Measurements from ENCODE around the gene SLC38A1. TPM values are rescaled to one million over a fixed set of nuclear protein-coding genes. Genes with fewer than 3 reads are reported as not detected.

SLC38A1 gene
- polyA plus RNA-seq, 1 donor = 76.6 TPM

- no peak for DNase-seq
Observed at GRCh38 chr12:46234000-46234399, 34.8 kb downstream of the SLC38A1 start.

- DNase-seq = no peak
Observed at GRCh38 chr12:46233423-46233822, 35.4 kb downstream of the SLC38A1 start.

DNA sequence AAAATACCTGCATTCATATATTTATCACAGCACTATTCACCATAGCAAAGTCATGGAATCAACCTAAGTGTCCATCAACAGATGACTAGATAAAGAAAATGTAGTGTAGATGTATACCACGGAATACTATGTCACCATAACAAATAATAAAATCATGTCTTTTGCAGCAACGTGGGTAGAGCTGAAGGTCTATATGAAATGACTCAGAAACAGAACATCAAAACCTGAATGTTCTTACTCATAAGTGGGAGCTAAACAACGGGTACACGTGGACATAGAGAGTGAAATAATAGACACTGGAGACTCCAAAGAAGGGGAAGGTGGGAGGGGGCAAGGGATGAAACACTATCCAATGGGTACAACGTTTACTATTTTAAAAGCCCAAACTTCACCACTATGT lies 37.9 kb downstream of the SLC38A1 start:
- DNase-seq = no peak

DNA sequence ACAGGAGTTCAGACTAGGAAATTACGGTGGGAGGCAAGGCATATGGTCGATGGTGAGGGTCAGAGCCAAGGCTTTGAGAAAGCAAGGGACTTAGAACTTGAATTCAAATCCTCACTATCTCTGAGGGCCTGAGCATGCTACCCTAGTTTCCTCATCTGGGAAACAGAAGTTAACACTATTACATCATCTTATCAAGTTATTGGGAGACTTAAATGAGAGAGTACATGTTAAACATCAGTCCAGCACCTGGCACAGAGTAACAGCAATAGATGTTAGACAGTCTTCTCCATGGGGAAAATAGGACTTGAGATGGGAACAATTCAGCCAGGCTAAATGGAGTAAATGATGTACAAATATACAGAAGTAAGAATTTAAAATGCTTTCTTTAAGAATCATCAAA lies 38.5 kb downstream of the SLC38A1 start:
- DNase-seq = no peak

DNA sequence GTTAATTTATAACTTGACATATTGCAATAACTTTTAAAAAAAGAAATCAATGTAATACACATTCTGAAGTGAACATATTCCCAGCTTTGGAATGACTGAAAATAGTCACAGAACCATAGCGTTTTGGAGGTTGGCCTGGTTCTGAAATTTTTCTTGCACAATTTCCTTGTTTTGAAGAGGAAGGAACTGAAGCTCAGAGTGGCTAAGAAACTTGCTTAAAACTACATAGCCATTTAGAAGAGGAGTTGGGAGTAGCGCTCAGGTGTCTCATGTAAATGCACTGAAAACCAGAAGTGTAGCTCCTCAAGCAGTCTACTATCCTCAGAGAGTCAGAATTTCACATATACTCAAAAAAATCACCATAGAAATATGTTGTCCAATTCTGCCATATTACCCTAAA lies 41.2 kb downstream of the SLC38A1 start:
- DNase-seq = no peak

DNA sequence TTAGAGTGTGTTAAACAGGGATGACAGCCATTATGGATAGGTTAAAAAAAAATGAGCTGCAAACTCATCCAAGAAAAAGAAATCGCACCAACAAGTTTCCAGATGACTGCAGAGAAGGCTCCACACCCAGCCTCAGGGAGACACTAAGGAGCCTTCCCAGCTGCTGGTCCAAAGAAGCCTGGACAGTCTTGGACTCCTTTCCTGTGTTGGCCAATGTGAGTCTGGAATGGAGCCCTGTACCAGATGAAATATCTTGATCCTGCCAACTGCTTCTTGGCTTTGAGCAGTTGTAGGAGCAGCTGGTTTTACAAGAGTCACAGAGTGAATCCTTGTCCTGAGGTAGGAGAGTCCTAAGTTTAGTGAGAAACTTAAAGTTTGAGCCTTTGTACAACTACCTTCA lies 44.5 kb downstream of the SLC38A1 start:
- no peak for DNase-seq

GRCh38 chr12:46223047-46223446 lies 45.8 kb downstream of the SLC38A1 start:
- DNase-seq = no peak

- no peak for DNase-seq
Observed at GRCh38 chr12:46222636-46223035, 46.2 kb downstream of the SLC38A1 start.

DNA sequence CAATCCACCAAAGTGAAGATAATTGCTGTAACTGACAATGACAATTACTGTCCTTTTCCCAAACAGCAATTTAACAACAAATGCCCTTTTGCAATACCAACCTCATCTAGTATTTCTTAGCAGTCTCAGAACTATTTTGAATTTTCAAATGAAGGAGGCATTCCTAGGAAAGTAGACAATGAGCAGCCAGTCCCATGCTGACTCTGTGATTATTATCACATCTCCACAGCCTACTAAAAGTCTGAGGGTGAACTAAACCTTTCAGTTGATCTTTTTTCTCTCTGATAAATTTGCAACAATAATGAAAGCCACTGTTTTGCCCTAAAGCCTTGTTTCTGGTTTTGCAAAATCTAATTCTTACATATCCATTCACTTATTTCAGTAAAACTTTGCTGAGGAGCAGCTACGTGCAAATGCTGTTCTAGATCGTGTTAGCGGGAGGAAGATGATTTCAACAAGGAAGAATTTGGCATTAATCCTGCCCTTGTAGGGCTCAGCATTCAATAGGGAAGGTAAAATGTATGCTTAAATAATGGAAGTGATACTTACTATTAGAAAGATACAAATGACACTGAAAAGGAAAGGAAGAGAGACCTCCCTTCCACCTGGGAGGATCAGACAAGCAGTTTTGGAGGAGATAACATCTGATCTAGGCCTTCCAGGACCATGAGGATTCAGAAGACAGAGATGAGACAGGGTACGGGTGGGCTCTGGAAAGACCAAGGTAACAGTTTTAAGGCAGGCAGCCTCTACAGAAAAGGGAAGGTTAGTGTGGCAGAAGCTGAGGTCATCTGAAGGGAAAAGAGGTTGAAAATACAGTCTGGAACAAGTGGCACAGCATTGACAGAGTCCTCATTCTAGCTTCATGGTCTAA lies 47.4 kb downstream of the SLC38A1 start:
- DNase-seq = no peak

DNA sequence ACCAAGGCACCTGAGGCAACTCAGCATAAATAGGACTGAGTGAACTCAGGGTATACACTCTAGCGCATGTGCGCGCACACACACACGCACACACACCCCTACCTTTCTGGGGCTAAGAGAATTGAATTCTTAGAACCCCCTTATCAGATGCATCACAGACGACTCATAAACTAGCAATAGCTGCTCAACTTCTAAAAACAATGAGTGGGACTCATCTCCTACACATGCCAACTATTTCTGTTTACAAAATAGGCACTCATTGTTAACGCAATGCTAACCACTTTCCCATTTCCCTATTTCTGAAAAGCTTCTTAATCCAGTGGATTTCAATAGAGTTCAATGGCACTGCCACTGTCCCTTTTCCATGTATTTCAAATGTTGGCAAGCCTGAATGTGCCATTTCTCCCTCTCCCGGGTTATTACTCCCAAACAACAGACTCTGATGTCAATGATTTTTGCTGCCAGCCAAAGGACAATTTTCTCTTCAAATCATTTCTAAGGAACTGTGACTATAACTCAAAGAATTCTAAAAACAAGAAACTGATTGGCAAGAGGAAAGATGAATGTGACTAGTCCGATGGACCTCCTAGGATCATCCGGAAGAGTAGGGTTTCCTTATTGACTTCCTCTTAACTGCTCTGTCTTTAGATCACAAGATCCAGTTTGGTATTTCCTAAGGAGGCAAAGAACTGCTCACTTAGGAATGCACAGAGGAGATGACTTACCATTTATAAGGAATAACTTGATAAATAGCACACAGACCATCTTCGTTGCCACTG lies 48.8 kb downstream of the SLC38A1 start:
- no peak for DNase-seq

DNA sequence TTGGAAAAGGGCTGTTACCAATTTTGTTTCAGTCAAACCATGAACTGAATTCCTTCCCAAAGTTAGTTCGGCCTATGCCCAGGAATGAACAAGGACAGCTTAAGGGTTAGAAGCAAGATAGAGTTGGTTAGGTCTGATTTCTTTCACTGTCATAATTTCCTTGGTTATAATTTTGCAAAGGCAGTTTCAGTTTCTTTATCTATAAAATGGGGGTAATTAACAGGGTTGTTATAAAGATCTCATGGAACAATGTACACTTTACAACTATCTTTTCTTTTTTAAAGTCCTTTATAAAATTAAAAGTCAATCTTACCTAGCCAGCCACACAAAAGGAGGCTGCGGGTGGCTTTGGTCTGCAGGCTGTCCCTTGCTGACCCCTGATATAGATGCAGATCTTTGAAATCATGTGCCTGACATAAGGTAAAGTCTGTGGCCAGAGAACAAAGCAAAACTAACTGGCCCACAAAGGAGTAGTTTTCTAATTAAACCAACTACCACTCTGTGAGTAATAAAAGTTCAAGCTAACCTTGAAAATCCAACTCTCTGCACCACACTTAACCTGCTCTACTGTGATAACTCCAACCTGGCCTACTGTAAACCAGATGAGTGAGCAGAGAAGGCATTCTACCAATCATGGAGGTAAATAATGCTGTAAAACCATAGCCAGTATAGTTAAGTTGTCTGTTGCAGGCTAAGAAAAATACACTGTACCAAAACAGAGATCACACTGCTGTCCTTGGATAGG lies 49.5 kb downstream of the SLC38A1 start:
- no peak for DNase-seq

- DNase-seq = no peak
Observed at GRCh38 chr12:46218322-46219095, 50.3 kb downstream of the SLC38A1 start.

DNA sequence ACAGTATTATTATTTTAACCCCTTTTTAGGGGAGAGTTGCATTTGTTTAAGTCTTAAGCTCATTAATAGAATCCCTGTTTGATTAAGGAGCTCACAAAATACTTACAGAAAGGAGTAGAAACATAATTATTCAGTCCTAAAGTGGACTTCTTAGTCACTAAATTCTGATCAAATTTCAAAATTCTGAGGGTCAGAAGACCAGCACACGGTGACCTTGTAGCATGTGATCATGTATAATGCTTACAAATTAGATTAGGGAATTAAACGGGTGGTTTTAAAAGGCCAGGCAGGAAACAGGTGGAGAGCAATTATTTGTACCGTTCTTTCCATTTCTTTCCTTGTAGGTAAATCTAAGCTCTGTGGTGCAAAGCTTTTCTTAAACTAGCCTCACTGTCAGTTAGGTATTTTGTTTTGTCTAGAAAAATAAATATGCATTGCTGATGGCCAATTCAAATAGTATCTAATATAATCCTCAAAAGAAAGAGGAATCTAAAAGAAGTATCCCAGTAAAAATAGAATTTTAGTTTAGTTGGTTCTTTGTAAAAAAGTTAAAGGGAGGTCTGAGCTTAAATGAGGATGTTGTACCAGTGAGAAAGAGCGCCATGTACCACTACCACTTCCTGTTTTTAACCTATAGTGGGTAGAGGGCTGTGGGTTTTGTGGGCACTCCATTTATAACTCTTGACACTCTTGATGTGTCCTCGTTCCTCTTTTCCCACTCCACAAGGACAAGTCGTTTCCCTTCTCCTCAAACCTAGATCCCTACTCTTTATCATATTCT lies 51.1 kb downstream of the SLC38A1 start:
- DNase-seq = no peak

DNA sequence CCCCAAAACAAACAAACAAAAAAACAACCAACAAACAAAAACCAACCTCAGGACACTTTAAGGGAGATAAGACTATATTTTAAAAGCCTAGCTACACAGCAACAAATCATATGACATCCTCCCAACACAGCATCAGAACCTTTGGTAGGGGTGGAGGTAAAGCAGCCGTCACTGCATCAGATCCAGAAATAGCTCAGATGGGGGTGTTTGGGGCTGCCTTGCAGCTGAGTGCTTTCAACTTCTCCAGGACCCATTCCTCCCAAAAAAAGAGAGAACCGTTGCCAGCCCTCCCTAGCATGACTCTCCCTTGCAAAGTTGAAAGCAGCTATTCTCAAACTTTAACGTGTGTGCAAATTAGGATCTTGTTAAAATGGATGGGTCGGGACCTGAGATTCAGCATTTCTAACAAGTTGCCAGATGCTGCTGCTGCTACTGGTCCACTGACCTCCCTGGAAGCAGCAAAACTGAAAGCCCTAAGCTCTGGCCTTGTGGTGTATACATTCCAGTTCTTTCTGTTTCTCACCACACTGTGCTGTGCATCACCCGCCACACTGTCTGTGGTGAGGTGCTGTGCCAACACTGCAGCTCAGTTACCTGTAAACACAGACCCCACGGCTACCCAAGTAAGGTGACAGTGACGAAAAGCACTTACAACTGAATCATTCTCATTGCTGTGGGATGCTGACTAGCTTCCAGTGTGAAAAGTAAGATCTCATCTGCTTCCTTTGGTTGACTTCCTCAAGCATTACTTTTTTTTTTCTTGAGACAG lies 54.0 kb downstream of the SLC38A1 start:
- DNase-seq = no peak

GRCh38 chr12:46212108-46212982 lies 56.5 kb downstream of the SLC38A1 start:
- no peak for DNase-seq

DNA sequence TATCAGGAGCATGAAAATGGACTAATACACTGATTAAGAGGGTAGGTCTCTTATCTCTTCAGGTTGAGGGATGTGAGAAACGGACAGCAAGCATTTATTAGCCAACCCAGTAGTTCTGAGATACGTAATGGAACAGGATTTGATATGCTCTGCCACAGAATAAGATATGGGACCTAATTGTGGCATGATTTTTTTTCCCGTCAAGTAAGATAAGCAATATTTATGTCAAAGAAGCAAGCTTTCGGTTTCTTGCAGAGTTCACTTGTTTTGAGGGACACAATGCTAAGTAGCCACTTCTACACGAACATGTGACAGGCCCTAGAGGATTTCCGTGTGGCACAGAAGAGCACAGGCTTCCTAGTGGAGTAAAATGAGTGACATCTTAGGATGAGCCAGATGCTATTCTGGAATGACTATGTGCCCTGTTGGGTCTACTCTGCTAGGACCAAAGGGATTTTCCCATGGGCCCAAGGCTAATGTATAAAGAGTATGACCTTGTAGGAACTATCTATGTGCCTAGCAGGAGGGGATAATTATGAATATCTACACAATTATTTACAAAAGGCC lies 57.9 kb downstream of the SLC38A1 start:
- DNase-seq = no peak

DNA sequence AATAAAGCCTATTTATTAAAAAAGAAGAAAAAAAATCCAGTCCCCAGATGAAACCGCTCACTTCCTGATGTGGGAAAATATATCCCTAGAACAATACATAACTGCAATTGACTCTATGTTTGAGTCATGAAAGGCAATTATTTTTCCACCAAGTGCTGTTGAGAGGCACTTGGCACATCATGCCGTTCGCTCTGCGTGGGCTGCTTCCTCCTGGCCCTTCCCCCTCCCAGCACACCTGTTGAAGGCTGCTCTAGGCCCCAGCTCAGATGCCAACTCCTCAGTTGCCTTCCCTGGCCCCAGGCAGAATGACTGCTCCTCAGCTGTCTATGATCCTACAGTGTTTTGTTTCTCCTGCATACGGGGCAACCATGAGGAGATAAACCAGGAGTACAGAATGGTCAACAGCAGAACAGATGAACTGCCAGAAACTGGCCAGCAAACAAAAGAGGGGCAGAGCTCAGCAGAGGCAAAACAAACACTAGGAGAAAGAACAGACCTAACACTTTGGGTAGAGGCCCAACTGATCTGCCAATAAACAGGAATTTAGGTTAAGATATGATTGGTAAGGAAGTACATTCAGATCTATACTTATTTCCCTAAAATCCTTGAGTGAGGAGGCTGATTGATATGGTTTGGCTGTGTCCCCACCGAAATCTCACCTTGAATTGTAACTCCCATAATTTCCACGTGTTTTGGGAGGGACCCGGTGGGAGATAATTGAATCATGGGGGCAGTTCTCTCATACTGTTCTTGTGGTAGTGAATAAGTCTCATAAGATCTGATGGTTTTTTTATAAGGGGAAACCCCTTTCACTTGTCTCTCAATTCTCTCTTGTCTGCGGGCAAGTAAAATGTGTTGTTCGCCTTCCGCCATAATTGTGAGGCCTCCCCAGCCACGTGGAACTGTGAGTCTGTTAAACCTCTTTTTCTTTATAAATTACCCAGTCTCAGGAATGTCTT lies 58.6 kb downstream of the SLC38A1 start:
- no peak for DNase-seq

DNA sequence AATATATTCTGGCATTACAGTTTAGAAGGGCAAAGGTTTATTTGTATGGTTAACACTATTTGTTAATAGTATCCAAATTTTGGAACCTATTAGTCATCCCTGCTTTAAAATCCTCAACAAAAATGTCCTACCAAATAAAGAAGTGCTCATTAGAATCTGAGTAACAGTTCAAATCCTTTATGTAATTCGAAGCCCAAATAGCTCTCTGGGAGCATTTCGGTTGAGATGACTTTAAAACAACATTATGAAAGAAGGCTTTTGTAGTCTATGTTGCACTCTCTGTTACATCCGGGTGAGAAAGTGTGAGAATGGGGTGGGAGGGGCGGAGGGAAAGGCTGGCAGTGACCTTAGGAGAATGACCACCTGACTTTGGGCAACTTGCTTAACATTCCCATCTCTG lies 59.7 kb downstream of the SLC38A1 start:
- DNase-seq = no peak

Data from left kidney (tissue), 2 donors.